Left lung (tissue), 10 donors: ENCODE results near the gene MTMR4. TPM values are rescaled to one million over a fixed set of nuclear protein-coding genes. Genes with fewer than 3 reads are reported as not detected.
"Not testable (repeated sequence)": the region's sequence is repeated elsewhere in the genome, so short reads cannot be mapped to it uniquely, and the experiment has no call there.

Experiments
- ATAC-seq: fragments of 200-7000 bp; cut with Tn5 transposase; one replicate; pipeline ENCODE4 v1.9.1; 2020; ENCODE audit warnings: moderate library complexity
- DNase-seq, 4 donors: peaks; one replicate each; pipeline ENCODE4 v3.0.0-alpha.2; 2013 to 2020
- H3K27ac ChIP-seq, 2 donors: fragments of 200-600 bp; sonication (generic) in 1 of 2; one replicate each; pipeline versions ENCODE4 v1.5.0 to v1.8.0; 2020 to 2021
- H3K27me3 ChIP-seq, 2 donors: fragments of 200-600 bp; sonication (generic) in 1 of 2; one replicate each; pipeline versions ENCODE4 v1.5.0 to v1.8.0; 2020 to 2021
- H3K36me3 ChIP-seq, 2 donors: fragments of 200-600 bp; sonication (generic) in 1 of 2; one replicate each; pipeline versions ENCODE4 v1.5.0 to v1.8.0; 2020 to 2021
- H3K4me1 ChIP-seq, 2 donors: fragments of 200-600 bp; one replicate each; pipeline ENCODE4 v1.8.0; 2021
- H3K4me3 ChIP-seq, 2 donors: fragments of 200-600 bp; sonication (generic) in 1 of 2; one replicate each; pipeline versions ENCODE4 v1.5.0 to v1.8.0; 2020 to 2021; ENCODE audit warnings: mild to moderate bottlenecking in 1 of 2
- H3K9me3 ChIP-seq, 2 donors: fragments of 200-600 bp; sonication (generic) in 1 of 2; one replicate each; pipeline versions ENCODE4 v1.5.0 to v1.8.0; 2020 to 2021
- CTCF ChIP-seq, 2 donors: fragments of 200-600 bp; sonication (generic) in 1 of 2; IDR thresholded peaks; one replicate each; pipeline versions ENCODE4 v1.5.0 to v1.8.0; 2021; ENCODE audit warnings: antibody characterized with exemption in 2 of 2
- intact Hi-C, 2 donors: fragments of 100-400 bp; cut with DNase I; formaldehyde crosslinking; loops; one replicate each; pipeline versions ENCODE4 v1.11.2 to v1.14.2; 2022
- polyA plus RNA-seq, 6 donors: library from polyadenylated mRNA; unstranded; fragments of 120-200 nt; gene quantifications; one replicate each; pipeline ENCODE4 v1.2.1, GENCODE V29; 2013; ENCODE audit not compliant: insufficient read length in 6 of 6
- total RNA-seq, 2 donors: library from RNA; stranded (reverse); fragmentation: NEBNext Ultra II Directional; extraction: Animal tissue kit (Norgen Biotek cat#: 25700); gene quantifications; one replicate each; pipeline ENCODE4 v1.2.1, GENCODE V29; 2021
- donor health status: DM: no; HTN: yes; CAD: no.
- donor health status: DM: no; HTN: no; CAD: no.

MTMR4 gene
- total and polyA plus RNA-seq, 8 donors = 33.6 to 54.8 (median 46.7) TPM

GRCh38 chr17:58506354-58507080 lies 7.9 kb downstream of the MTMR4 start:
- Histone ChIP-seq H3K4me1 (peaks cover 0 to 40% of the 10 kb centered on the region in 2 donors), H3K4me3 (no peak overlapping the region), H3K27ac (peak overlapping the region in 1 of 2 donors; percentile 71), H3K27me3 (no peaks in the 10 kb centered on the region), H3K36me3 (peaks cover 0 to 100% of the 10 kb centered on the region in 2 donors), H3K9me3 (no peaks in the 10 kb centered on the region)
- ATAC-seq (no peak), DNase-seq (no peak)
- TF ChIP-seq CTCF (IDR thresholded peaks at IDR 0.05) = no peak
- intact Hi-C loops = no loop called here

- intact Hi-C loops = no loop called here
- no peak for DNase-seq
- Histone ChIP-seq H3K4me1 (peaks cover 0 to 40% of the 10 kb centered on the region in 2 donors), H3K4me3 (no peak overlapping the region), H3K36me3 (peaks cover 0 to 100% of the 10 kb centered on the region in 2 donors), H3K9me3 (no peaks in the 10 kb centered on the region), H3K27me3 (no peaks in the 10 kb centered on the region), H3K27ac (peak overlapping the region in 1 of 2 donors; percentile 81)
- ATAC-seq = peak; percentile 58
- TF ChIP-seq CTCF (IDR thresholded peaks at IDR 0.05) = no peak
Observed at GRCh38 chr17:58504826-58505351, 9.5 kb downstream of the MTMR4 start.

GRCh38 chr17:58503866-58504265 lies 10.6 kb downstream of the MTMR4 start:
- TF ChIP-seq CTCF (IDR thresholded peaks at IDR 0.05) = no peak
- DNase-seq (no peak), ATAC-seq (peak; percentile 35)
- intact Hi-C loops = no loop called here
- H3K4me3 ChIP-seq = no peak overlapping the region
- peak overlapping the region in 1 of 2 donors; percentile 81 for H3K27ac ChIP-seq
- H3K9me3 ChIP-seq = no peaks in the 10 kb centered on the region
- no peaks in the 10 kb centered on the region for H3K27me3 ChIP-seq
- H3K4me1 ChIP-seq = peaks cover 0 to 40% of the 10 kb centered on the region in 2 donors
- H3K36me3 ChIP-seq = peaks cover 0 to 99% of the 10 kb centered on the region in 2 donors

GRCh38 chr17:58503134-58503533 lies 11.3 kb downstream of the MTMR4 start:
- H3K27me3 ChIP-seq, intact Hi-C loops, DNase-seq, H3K4me3 ChIP-seq, ATAC-seq, H3K9me3 ChIP-seq: not testable (repeated sequence)
- H3K36me3 ChIP-seq = peaks cover 0 to 96% of the 10 kb centered on the region in 2 donors
- H3K4me1 ChIP-seq = peaks cover 0 to 40% of the 10 kb centered on the region in 2 donors
- H3K27ac ChIP-seq = peak overlapping the region in 1 of 2 donors; percentile 81

GRCh38 chr17:58501451-58501850 lies 13.0 kb downstream of the MTMR4 start:
- ATAC-seq = no peak
- TF ChIP-seq CTCF (IDR thresholded peaks at IDR 0.05) = no peak
- Histone ChIP-seq H3K4me3 (no peak overlapping the region), H3K27ac (no peak overlapping the region), H3K36me3 (peaks cover 0 to 92% of the 10 kb centered on the region in 2 donors), H3K4me1 (peaks cover 0 to 30% of the 10 kb centered on the region in 2 donors), H3K9me3 (no peaks in the 10 kb centered on the region), H3K27me3 (no peaks in the 10 kb centered on the region)
- no peak for DNase-seq
- intact Hi-C loops = no loop called here
